ENCODE results near the gene DUSP22.
"Not testable (repeated sequence)": the region's sequence is repeated elsewhere in the genome, so short reads cannot be mapped to it uniquely, and the experiment has no call there.

Gene DUSP22

GRCh38 chr6:325161-325860 is 33.0 kb downstream of the DUSP22 start:
- DNase-seq = not testable (repeated sequence)

GRCh38 chr6:326066-326465 is 33.8 kb downstream of the DUSP22 start:
- DNase-seq = not testable (repeated sequence)

- DNase-seq = no peak
Observed at GRCh38 chr6:326896-327537, 34.7 kb downstream of the DUSP22 start.

GRCh38 chr6:327538-328116 is 35.3 kb downstream of the DUSP22 start:
- DNase-seq = no peak

- DNase-seq = no peak
Observed at GRCh38 chr6:328136-328670, 35.9 kb downstream of the DUSP22 start.

GRCh38 chr6:328924-329323 is 36.6 kb downstream of the DUSP22 start:
- no peak for DNase-seq

- no peak for DNase-seq
Observed at GRCh38 chr6:329888-330691, 37.8 kb downstream of the DUSP22 start.

GRCh38 chr6:330948-331347 is 38.7 kb downstream of the DUSP22 start:
- no peak for DNase-seq

- DNase-seq = no peak
Observed at GRCh38 chr6:331622-332521, 39.6 kb downstream of the DUSP22 start.

GRCh38 chr6:332671-333070 is 40.4 kb downstream of the DUSP22 start:
- no peak for DNase-seq

GRCh38 chr6:333379-334002 is 41.2 kb downstream of the DUSP22 start:
- DNase-seq = no peak

GRCh38 chr6:334536-335510 is 42.5 kb downstream of the DUSP22 start:
- DNase-seq = no peak

GRCh38 chr6:335572-335971 is 43.3 kb downstream of the DUSP22 start:
- no peak for DNase-seq

GRCh38 chr6:336159-337114 is 44.1 kb downstream of the DUSP22 start:
- DNase-seq = no peak

- DNase-seq = no peak
Observed at GRCh38 chr6:337805-338368, 45.6 kb downstream of the DUSP22 start.

- DNase-seq = no peak
Observed at GRCh38 chr6:338815-339262, 46.6 kb downstream of the DUSP22 start.

GRCh38 chr6:339480-339879 is 47.2 kb downstream of the DUSP22 start:
- no peak for DNase-seq

GRCh38 chr6:340186-340955 is 48.1 kb downstream of the DUSP22 start:
- no peak for DNase-seq
